Osteoblast (primary cell): ENCODE results near the gene SPTBN1. TPM values are rescaled to one million over a fixed set of nuclear protein-coding genes. Genes with fewer than 3 reads are reported as not detected.

ENCODE experiments used
- DNase-seq: peaks from one replicate; pipeline ENCODE4 v3.0.0; 2011; ENCODE audit warnings: low spot score, mixed read lengths; ENCODE audit not compliant: insufficient read length; ENCODE audit errors: missing footprints
- H2AFZ ChIP-seq: 2 replicates; pipeline ENCODE4 v1.6.0; 2011; ENCODE audit warnings: mild to moderate bottlenecking, low read length
- H3K27ac ChIP-seq: 2 replicates; pipeline ENCODE4 v1.5.1; 2011; ENCODE audit warnings: mild to moderate bottlenecking, low read depth, low read length, moderate library complexity
- H3K27me3 ChIP-seq: 2 replicates; pipeline ENCODE4 v1.6.0; 2012; ENCODE audit warnings: mild to moderate bottlenecking, control low read depth, inconsistent platforms, low read length, moderate library complexity; ENCODE audit not compliant: insufficient read depth
- H3K36me3 ChIP-seq: 2 replicates; pipeline ENCODE4 v1.5.1; 2011; ENCODE audit warnings: mild to moderate bottlenecking, low read length, control low read depth, moderate library complexity; ENCODE audit not compliant: insufficient read depth
- H3K4me1 ChIP-seq: 2 replicates; pipeline ENCODE4 v1.5.1; 2011; ENCODE audit warnings: mild to moderate bottlenecking, low read length, control low read depth, moderate library complexity; ENCODE audit not compliant: insufficient read depth
- H3K4me2 ChIP-seq: 2 replicates; pipeline ENCODE4 v1.6.0; 2011; ENCODE audit warnings: mild to moderate bottlenecking, low read length; ENCODE audit not compliant: insufficient read depth
- H3K4me3 ChIP-seq: fragments of 200-600 bp; sonication (generic); 3 replicates; pipeline ENCODE4 v1.5.1; 2012; ENCODE audit warnings: mild to moderate bottlenecking, low read length, inconsistent platforms; ENCODE audit not compliant: insufficient read depth
- H3K79me2 ChIP-seq: 2 replicates; pipeline ENCODE4 v1.6.0; 2012; ENCODE audit warnings: mild to moderate bottlenecking, low read length, control low read depth, inconsistent platforms; ENCODE audit not compliant: insufficient read depth
- H3K9me3 ChIP-seq: 2 replicates; pipeline ENCODE4 v1.5.1; 2011; ENCODE audit warnings: low read depth, low read length, control low read depth
- H4K20me1 ChIP-seq: 2 replicates; pipeline ENCODE4 v1.6.0; 2012; ENCODE audit warnings: mild to moderate bottlenecking, low read length, control low read depth; ENCODE audit not compliant: insufficient read depth
- CTCF ChIP-seq: IDR thresholded peaks from 2 replicates; pipeline ENCODE4 v1.5.1; 2011; ENCODE audit warnings: mild to moderate bottlenecking, low read depth, low read length, moderate library complexity; ENCODE audit errors: extremely low read depth
- total RNA-seq: library from RNA; depleted of rRNA; stranded (reverse); fragments of >200 nt; gene quantifications from 2 replicates; pipeline ENCODE4 v1.2.3, GENCODE V29; 2012

The SPTBN1 gene
- total RNA-seq, 1 donor, result 249 TPM

DNA sequence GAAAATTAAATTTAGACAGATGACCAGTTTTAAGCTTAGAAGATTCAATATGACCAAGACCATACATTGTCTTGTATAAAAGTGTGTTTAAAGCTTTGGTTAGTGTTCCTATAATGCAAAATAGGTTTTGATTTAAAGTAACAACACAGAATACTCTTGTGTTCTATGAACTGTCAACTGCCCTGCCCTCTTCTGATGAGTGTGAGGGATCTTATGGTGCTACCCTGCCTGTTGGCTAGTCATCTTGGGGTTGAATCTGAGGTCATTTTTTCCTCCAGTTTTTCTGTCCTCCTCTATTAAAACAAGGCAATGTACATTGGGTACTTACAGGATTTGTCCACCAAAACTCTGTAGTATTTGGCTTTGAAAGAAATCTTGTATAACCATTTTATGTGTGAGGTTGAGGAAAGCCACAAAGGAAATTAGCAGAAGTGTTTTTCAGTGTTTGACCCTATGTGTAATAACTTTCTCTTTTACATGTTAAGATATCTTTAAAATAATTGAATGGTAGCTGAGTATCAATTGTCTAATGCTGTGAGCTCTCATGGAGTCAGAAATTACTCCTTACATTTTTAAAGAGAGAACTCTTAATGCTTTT lies 129.1 kb downstream of the SPTBN1 start:
- H3K27me3 ChIP-seq, result no peaks in the 10 kb centered on the region
- peak overlapping the region; percentile 57 for H3K27ac ChIP-seq
- DNase-seq, result peak; percentile 84
- no peak overlapping the region for H3K4me3 ChIP-seq
- no peaks in the 10 kb centered on the region for H3K9me3 ChIP-seq
- H3K4me1 ChIP-seq, result peaks cover 37% of the 10 kb centered on the region
- H2AFZ ChIP-seq, result no peak overlapping the region
- peaks cover 48% of the 10 kb centered on the region for H4K20me1 ChIP-seq
- no peak for TF ChIP-seq CTCF
- peak overlapping the region; percentile 66 for H3K4me2 ChIP-seq
- H3K79me2 ChIP-seq, result peaks cover 97% of the 10 kb centered on the region
- peaks cover 5% of the 10 kb centered on the region for H3K36me3 ChIP-seq

DNA sequence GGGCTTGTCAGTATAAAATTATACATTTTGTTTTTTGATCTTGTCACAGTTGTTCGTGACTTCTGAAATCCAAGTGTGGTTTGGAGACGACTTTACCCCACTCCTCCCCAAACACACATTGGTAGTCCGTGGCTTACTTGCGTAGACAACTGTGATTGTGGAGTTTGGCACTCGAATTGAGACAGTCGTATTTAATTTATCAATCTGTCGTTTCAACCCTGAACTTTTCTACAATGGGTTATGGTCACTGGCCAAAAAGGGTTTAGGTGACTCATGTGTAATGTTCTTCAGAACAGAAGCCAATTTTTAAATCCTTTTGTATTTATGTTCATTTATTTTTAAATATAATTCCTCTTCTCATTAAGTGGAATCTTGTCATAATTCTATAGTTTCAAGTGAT lies 129.9 kb downstream of the SPTBN1 start:
- Histone ChIP-seq H3K9me3 (no peaks in the 10 kb centered on the region), H4K20me1 (peaks cover 53% of the 10 kb centered on the region), H3K27ac (peak overlapping the region; percentile 57), H3K36me3 (peaks cover 5% of the 10 kb centered on the region), H3K27me3 (no peaks in the 10 kb centered on the region), H3K4me2 (peak overlapping the region; percentile 66), H2AFZ (no peak overlapping the region), H3K4me1 (peaks cover 37% of the 10 kb centered on the region), H3K79me2 (peaks cover 98% of the 10 kb centered on the region), H3K4me3 (peak overlapping the region; percentile 37)
- TF ChIP-seq CTCF, result no peak
- peak; percentile 78 for DNase-seq

DNA sequence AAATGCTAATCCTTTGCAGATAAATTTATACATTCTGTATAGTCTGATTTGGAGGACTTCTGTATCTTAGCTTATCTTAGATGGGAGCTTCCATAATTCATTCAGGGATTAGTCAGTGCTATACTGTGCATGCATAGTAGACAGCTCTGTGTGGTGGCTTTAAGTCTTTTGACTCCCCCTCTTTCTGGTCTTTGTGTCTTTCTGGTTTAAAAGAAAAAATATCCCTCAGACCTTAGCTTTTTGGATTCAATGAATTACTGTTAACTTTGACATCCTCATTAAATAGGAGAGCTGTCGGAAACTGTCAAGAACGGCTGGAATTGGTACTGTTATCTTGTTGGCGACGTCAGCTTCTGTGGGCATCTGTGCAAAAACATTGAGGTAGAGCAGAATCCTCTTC lies 130.4 kb downstream of the SPTBN1 start:
- Histone ChIP-seq H3K36me3 (peaks cover 5% of the 10 kb centered on the region), H3K9me3 (no peaks in the 10 kb centered on the region), H2AFZ (no peak overlapping the region), H3K4me2 (peak overlapping the region; percentile 66), H3K27me3 (no peaks in the 10 kb centered on the region), H3K4me1 (peaks cover 37% of the 10 kb centered on the region), H3K79me2 (peaks cover 98% of the 10 kb centered on the region), H3K27ac (peak overlapping the region; percentile 57), H4K20me1 (peaks cover 56% of the 10 kb centered on the region), H3K4me3 (no peak overlapping the region)
- DNase-seq, result peak; percentile 71
- no peak for TF ChIP-seq CTCF

GRCh38 chr2:54587171-54588016 lies 131.3 kb downstream of the SPTBN1 start:
- no peak overlapping the region for H3K4me2 ChIP-seq

More at GRCh38 chr2:54587171-54588016, 131.3 kb downstream of the SPTBN1 start:
- H3K27ac ChIP-seq, result no peak overlapping the region
- no peaks in the 10 kb centered on the region for H3K27me3 ChIP-seq
- H2AFZ ChIP-seq, result no peak overlapping the region
- H3K36me3 ChIP-seq, result peaks cover 5% of the 10 kb centered on the region
- peaks cover 94% of the 10 kb centered on the region for H3K79me2 ChIP-seq
- peaks cover 56% of the 10 kb centered on the region for H4K20me1 ChIP-seq
- DNase-seq, result no peak
- H3K4me3 ChIP-seq, result no peak overlapping the region
- H3K9me3 ChIP-seq, result no peaks in the 10 kb centered on the region
- TF ChIP-seq CTCF, result no peak
- peaks cover 37% of the 10 kb centered on the region for H3K4me1 ChIP-seq
